Ascending aorta (tissue), 2 donors: ENCODE results near the gene ANKRD22. TPM values are rescaled to one million over a fixed set of nuclear protein-coding genes. Genes with fewer than 3 reads are reported as not detected.

ENCODE experiments used
- DNase-seq, 2 donors: peaks; one replicate each; pipeline ENCODE4 v3.0.0-alpha.2; 2019; ENCODE audit warnings: low spot score in 2 of 2
- H3K27ac ChIP-seq, 2 donors: fragments of 200-600 bp; sonication (generic); one replicate each; pipeline ENCODE4 v1.5.1; 2016 to 2017; ENCODE audit warnings: mild to moderate bottlenecking in 1 of 2
- H3K27me3 ChIP-seq: fragments of 200-600 bp; sonication (generic); one replicate; pipeline ENCODE4 v1.5.1; 2017
- H3K36me3 ChIP-seq, 2 donors: fragments of 200-600 bp; sonication (generic); one replicate each; pipeline ENCODE4 v1.5.1; 2016
- H3K4me1 ChIP-seq, 2 donors: fragments of 200-600 bp; sonication (generic); one replicate each; pipeline ENCODE4 v1.5.1; 2016 to 2017; ENCODE audit warnings: mild to moderate bottlenecking in 1 of 2
- H3K4me3 ChIP-seq, 2 donors: fragments of 200-600 bp; sonication (generic); one replicate each; pipeline ENCODE4 v1.5.1; 2016 to 2017; ENCODE audit warnings: mild to moderate bottlenecking in 1 of 2
- H3K9me3 ChIP-seq, 2 donors: fragments of 200-600 bp; sonication (generic); one replicate each; pipeline ENCODE4 v1.5.1; 2016
- intact Hi-C: fragments of 100-400 bp; cut with DNase I; formaldehyde crosslinking; loops from one replicate; pipeline ENCODE4 v1.15.1; 2023
- total RNA-seq: library from RNA; depleted of rRNA; stranded (reverse); fragments of >200 nt; gene quantifications from one replicate; pipeline ENCODE4 v1.1.0, GENCODE V29; 2016
- TF ChIP-seq, protein P1 (sequence below), 3 experiments: fragments of 200-600 bp in 2 of 3; fragments of 450-650 bp in 1 of 3; sonication (generic) in 2 of 3; IDR thresholded peaks; one replicate each; pipeline ENCODE4 v1.5.1; 2016 to 2019; ENCODE audit warnings: antibody characterized with exemption in 3 of 3, mild to moderate bottlenecking in 1 of 3, moderate library complexity in 1 of 3

The ANKRD22 gene
- total RNA-seq, 1 donor from 2014 or later = not detected

DNA sequence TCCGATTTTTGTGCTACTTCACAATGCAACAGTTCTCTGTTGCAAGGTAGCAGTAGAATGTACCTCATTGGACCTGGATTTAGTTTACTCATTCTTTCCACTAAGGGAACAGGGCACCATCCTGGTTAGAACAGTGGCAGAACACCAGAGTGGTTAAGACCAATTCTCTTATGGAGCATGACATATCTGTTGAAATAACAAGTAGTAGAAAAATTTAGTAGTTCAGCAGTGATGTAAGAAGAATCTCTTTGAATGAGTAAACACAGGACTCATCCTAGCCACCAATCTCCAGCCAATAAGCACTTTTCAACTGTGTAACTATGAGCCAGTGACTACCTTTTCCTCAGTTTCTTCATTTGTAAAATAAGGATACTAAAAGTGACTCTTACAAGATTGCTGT lies 2.4 kb downstream of the ANKRD22 start:
- Histone ChIP-seq H3K9me3 (no peaks in the 10 kb centered on the region), H3K36me3 (no peaks in the 10 kb centered on the region), H3K4me1 (no peaks in the 10 kb centered on the region), H3K27ac (no peak overlapping the region), H3K27me3 (no peaks in the 10 kb centered on the region), H3K4me3 (no peak overlapping the region)
- TF ChIP-seq, protein P1, sequence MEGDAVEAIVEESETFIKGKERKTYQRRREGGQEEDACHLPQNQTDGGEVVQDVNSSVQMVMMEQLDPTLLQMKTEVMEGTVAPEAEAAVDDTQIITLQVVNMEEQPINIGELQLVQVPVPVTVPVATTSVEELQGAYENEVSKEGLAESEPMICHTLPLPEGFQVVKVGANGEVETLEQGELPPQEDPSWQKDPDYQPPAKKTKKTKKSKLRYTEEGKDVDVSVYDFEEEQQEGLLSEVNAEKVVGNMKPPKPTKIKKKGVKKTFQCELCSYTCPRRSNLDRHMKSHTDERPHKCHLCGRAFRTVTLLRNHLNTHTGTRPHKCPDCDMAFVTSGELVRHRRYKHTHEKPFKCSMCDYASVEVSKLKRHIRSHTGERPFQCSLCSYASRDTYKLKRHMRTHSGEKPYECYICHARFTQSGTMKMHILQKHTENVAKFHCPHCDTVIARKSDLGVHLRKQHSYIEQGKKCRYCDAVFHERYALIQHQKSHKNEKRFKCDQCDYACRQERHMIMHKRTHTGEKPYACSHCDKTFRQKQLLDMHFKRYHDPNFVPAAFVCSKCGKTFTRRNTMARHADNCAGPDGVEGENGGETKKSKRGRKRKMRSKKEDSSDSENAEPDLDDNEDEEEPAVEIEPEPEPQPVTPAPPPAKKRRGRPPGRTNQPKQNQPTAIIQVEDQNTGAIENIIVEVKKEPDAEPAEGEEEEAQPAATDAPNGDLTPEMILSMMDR (IDR thresholded peaks at IDR 0.05) = no peak
- no peak for DNase-seq
- intact Hi-C loops = no loop called here

- intact Hi-C loops = no loop called here
- no peak overlapping the region for H3K4me3 ChIP-seq
- no peaks in the 10 kb centered on the region for H3K36me3 ChIP-seq
- no peaks in the 10 kb centered on the region for H3K4me1 ChIP-seq
- H3K27me3 ChIP-seq = no peaks in the 10 kb centered on the region
- no peaks in the 10 kb centered on the region for H3K9me3 ChIP-seq
- no peak overlapping the region for H3K27ac ChIP-seq
- no peak for DNase-seq
- TF ChIP-seq, protein P1 (IDR thresholded peaks at IDR 0.05) = no peak
Observed at GRCh38 chr10:88848499-88848898, 3.1 kb downstream of the ANKRD22 start.

- intact Hi-C loops = no loop called here
Observed at GRCh38 chr10:88843171-88843570, 8.5 kb downstream of the ANKRD22 start.

DNA sequence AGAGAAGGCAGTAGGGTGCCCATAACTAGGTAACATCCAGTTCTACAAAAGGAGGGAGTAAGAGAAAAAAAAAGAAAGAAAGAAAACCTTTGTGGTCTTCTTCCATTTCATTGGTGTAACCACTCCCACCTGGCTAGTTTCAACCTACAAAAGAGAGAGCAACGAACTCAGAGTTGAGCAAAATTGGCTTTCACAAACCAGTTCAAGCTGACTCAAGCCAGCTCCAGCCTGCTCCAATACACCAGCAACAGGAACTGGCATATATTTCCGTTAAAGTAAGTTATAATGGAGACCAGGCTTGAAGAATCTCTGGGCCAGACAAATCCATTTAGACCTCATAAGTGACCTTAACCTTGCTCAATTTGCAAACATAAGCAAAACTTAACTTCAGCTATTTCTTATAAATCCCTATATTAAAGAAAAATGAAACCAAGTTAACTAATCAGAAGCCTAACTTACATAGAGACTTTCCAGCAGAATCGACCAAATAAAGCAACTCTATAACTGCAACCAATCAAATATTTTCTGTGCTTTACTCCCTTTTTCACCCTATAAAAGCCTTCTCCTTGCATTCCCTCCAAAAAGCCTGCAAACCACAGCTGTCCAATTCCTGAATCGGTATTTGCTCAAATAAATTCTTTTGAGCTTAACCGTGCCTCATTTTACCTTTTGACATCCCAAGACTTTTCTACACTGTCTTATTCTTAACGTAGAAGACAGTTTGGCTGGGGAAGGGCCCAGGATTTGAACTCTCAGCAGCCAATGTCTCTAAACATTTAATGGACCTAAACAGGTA lies 10.1 kb downstream of the ANKRD22 start:
- TF ChIP-seq, protein P1 (IDR thresholded peaks at IDR 0.05) = no peak
- H3K27ac ChIP-seq = no peak overlapping the region
- no peak for DNase-seq
- H3K36me3 ChIP-seq = no peaks in the 10 kb centered on the region
- H3K4me3 ChIP-seq = no peak overlapping the region
- H3K4me1 ChIP-seq = no peaks in the 10 kb centered on the region
- H3K9me3 ChIP-seq = no peaks in the 10 kb centered on the region
- H3K27me3 ChIP-seq = no peaks in the 10 kb centered on the region
- intact Hi-C loops = no loop called here

More at GRCh38 chr10:88843171-88843570, 8.5 kb downstream of the ANKRD22 start:
- Histone ChIP-seq H3K36me3 (no peaks in the 10 kb centered on the region), H3K27ac (no peak overlapping the region), H3K9me3 (no peaks in the 10 kb centered on the region), H3K4me1 (no peaks in the 10 kb centered on the region), H3K27me3 (no peaks in the 10 kb centered on the region), H3K4me3 (no peak overlapping the region)
- DNase-seq = no peak
- TF ChIP-seq, protein P1 (IDR thresholded peaks at IDR 0.05) = no peak

DNA sequence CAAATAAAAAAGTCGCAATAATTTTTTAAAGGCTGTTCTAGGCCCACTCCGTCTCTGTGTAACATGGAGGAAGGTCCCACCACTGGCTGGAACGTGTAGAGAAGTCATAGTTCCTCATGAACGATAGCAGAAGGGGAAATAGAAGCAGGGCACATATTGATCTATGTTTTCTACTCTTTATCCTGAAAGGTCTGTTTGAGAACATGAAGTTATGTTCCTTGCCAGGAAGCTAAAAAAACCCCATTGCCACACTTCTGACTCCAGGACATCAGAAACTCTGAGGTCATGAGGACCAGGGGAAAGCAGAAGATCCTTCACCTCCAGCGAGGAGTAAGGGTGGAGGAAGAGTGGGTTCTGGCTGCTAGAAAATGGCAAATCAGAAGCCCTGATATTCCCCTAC lies 10.8 kb downstream of the ANKRD22 start:
- Histone ChIP-seq H3K27me3 (no peaks in the 10 kb centered on the region), H3K36me3 (no peaks in the 10 kb centered on the region), H3K4me1 (peaks cover 0 to 2% of the 10 kb centered on the region in 2 donors), H3K27ac (no peak overlapping the region), H3K9me3 (no peaks in the 10 kb centered on the region), H3K4me3 (no peak overlapping the region)
- DNase-seq = no peak
- TF ChIP-seq, protein P1 (IDR thresholded peaks at IDR 0.05) = no peak
- intact Hi-C loops = no loop called here
